ENCODE data around the gene TSPYL2.

TSPYL2 gene

DNA sequence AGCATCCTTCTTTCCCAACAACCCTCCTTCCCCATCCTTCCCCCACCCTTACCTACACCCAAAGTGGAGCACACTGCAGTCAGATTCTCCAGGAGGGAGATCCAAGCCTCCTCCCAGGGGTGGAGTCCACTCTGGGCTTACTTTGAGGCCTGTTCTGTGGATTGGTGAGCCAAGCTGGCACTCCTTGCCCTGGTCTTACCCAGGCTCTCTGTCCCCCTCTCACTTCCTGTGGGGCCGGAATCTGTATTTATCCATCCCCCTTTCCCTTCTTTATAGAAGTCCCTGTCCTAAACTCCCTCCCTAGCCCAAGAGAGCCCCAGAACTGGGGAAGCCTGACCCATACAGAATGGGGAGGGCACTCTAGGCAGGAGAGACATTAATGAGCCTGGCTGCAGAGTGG is 3.2 kb upstream of the TSPYL2 start:
- TF ChIP-seq, protein P1, sequence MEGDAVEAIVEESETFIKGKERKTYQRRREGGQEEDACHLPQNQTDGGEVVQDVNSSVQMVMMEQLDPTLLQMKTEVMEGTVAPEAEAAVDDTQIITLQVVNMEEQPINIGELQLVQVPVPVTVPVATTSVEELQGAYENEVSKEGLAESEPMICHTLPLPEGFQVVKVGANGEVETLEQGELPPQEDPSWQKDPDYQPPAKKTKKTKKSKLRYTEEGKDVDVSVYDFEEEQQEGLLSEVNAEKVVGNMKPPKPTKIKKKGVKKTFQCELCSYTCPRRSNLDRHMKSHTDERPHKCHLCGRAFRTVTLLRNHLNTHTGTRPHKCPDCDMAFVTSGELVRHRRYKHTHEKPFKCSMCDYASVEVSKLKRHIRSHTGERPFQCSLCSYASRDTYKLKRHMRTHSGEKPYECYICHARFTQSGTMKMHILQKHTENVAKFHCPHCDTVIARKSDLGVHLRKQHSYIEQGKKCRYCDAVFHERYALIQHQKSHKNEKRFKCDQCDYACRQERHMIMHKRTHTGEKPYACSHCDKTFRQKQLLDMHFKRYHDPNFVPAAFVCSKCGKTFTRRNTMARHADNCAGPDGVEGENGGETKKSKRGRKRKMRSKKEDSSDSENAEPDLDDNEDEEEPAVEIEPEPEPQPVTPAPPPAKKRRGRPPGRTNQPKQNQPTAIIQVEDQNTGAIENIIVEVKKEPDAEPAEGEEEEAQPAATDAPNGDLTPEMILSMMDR (IDR thresholded peaks at IDR 0.05; ENCODE audit: low read depth, low read length, poor library complexity, severe bottlenecking) = no peak
- no peak for TF ChIP-seq EZH2phosphoT487 (IDR thresholded peaks at IDR 0.05; ENCODE audit: borderline replicate concordance, low read length)
- H3K9me3 ChIP-seq (ENCODE audit: control insufficient read depth, insufficient read depth, low read length) = no peaks in the 10 kb centered on the region
- no peak overlapping the region for H3K4me3 ChIP-seq (ENCODE audit: low read length)
- no peak overlapping the region for H3K27ac ChIP-seq (ENCODE audit: low read depth, low read length)
- no peaks in the 10 kb centered on the region for H3K27me3 ChIP-seq (ENCODE audit: control insufficient read depth, low read length)
- H3K79me2 ChIP-seq (ENCODE audit: control insufficient read depth, low read length) = peaks cover 17% of the 10 kb centered on the region
- no peaks in the 10 kb centered on the region for H3K9me2 ChIP-seq (replicated peaks; ENCODE audit: control insufficient read depth, low read length)
- peaks cover 8% of the 10 kb centered on the region; the same call in 1 of the 2 replicates for H3F3A ChIP-seq (ENCODE audit: control insufficient read depth, insufficient read depth)
- no peak overlapping the region for H3K4me2 ChIP-seq (ENCODE audit: low read length)
- peaks cover 14% of the 10 kb centered on the region for H3K4me1 ChIP-seq (ENCODE audit: control insufficient read depth, low read length)
- peaks cover 8% of the 10 kb centered on the region for H3K36me3 ChIP-seq (ENCODE audit: control insufficient read depth, low read length)
- 0 out of 2 replicates have a peak, but pooled peaks cover 4% of the 10 kb centered on the region for H4K20me1 ChIP-seq (ENCODE audit: control insufficient read depth, insufficient read depth, low read depth, low read length)

DNA sequence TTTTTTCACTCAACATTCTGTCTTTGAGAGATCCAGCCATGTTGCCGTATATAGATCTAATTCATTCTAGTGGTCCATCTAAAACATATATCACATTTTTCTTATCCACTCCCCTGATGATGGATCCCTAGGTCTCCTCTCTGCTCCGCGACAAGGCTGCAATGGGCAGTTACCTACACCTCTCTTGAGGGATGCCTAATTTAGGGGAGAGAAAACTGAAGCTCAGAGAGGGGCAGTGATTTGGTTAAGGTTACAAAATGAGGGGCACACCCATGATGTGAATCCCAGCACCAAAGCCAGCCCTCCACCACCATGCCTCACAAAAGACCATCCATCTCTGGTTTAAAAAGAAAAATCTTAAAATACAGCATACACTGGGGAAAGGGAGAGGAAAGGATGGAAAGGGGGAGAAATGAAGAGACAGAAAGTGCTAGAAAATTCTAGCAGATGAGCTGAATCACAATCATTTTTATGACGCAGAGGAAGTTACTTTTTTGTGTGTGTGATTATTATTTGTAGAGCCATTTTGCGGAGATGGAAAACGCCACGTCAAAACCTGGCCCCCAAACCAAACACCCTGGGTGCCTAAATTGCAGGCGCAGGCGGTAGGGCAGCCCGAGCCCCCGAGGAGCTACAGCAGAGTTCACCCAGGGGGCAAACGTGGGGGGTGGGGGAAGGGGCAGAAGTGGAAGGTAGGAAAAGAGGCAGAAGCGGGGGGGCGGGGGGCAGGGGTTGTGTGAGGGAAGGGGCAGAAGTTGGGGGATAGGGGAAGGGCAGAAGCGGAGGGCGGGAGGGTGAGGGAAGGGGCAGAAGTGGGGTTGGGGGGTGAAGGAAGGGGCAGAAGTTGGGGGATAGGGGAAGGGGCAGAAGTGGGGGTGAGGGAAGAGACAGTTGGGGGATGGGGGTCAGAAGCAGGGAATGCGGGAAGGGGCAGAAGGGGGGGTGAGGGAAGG is 1.3 kb upstream of the TSPYL2 start:
- 0 out of 2 replicates have a peak, but pooled peaks cover 4% of the 10 kb centered on the region for H4K20me1 ChIP-seq (ENCODE audit: control insufficient read depth, insufficient read depth, low read depth, low read length)
- 0 out of 2 replicates have a peak, but pooled peaks cover 6% of the 10 kb centered on the region for H3F3A ChIP-seq (ENCODE audit: control insufficient read depth, insufficient read depth)
- H3K79me2 ChIP-seq (ENCODE audit: control insufficient read depth, low read length) = peaks cover 23% of the 10 kb centered on the region
- no peak overlapping the region for H3K27ac ChIP-seq (ENCODE audit: low read depth, low read length)
- no peaks in the 10 kb centered on the region for H3K27me3 ChIP-seq (ENCODE audit: control insufficient read depth, low read length)
- no peaks in the 10 kb centered on the region for H3K9me2 ChIP-seq (replicated peaks; ENCODE audit: control insufficient read depth, low read length)
- no peak for TF ChIP-seq EZH2phosphoT487 (IDR thresholded peaks at IDR 0.05; ENCODE audit: borderline replicate concordance, low read length)
- TF ChIP-seq, protein P1 (IDR thresholded peaks at IDR 0.05; ENCODE audit: low read depth, low read length, poor library complexity, severe bottlenecking) = no peak
- H3K4me3 ChIP-seq (ENCODE audit: low read length) = no peak overlapping the region
- peaks cover 28% of the 10 kb centered on the region for H3K36me3 ChIP-seq (ENCODE audit: control insufficient read depth, low read length)
- H3K4me1 ChIP-seq (ENCODE audit: control insufficient read depth, low read length) = peaks cover 16% of the 10 kb centered on the region
- peak overlapping the region; percentile 41 for H3K4me2 ChIP-seq (ENCODE audit: low read length)
- no peaks in the 10 kb centered on the region for H3K9me3 ChIP-seq (ENCODE audit: control insufficient read depth, insufficient read depth, low read length)

DNA sequence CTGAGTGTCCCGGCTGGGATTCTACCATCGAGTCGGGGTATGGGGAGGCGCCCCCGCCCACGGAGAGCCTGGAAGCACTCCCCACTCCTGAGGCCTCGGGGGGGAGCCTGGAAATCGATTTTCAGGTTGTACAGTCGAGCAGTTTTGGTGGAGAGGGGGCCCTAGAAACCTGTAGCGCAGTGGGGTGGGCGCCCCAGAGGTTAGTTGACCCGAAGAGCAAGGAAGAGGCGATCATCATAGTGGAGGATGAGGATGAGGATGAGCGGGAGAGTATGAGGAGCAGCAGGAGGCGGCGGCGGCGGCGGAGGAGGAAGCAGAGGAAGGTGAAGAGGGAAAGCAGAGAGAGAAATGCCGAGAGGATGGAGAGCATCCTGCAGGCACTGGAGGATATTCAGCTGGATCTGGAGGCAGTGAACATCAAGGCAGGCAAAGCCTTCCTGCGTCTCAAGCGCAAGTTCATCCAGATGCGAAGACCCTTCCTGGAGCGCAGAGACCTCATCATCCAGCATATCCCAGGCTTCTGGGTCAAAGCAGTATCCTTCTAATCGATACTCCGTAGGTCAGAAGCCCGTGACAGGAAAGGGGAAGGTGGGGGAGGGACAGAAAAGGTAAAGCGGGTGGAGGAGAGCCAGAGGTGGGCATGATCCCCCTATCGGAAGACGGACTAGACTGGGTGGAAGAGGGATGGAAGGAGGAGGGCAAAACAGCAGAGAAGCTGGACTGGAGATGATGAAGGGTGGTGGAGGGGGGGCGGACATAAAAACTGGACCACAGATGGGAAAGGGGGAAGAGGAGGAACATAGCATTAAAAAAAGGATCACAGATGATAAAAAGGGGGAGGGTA is 828 bp downstream of the TSPYL2 start:
- Histone ChIP-seq H3K36me3 (ENCODE audit: control insufficient read depth, low read length) (peaks cover 44% of the 10 kb centered on the region), H3K79me2 (ENCODE audit: control insufficient read depth, low read length) (peaks cover 23% of the 10 kb centered on the region), H3F3A (ENCODE audit: control insufficient read depth, insufficient read depth) (0 out of 2 replicates have a peak, but pooled peaks cover 6% of the 10 kb centered on the region), H3K4me2 (ENCODE audit: low read length) (peak overlapping the region; percentile 81), H3K9me2 (replicated peaks; ENCODE audit: control insufficient read depth, low read length) (no peaks in the 10 kb centered on the region), H3K27ac (ENCODE audit: low read depth, low read length) (peak overlapping the region; percentile 38), H4K20me1 (ENCODE audit: control insufficient read depth, insufficient read depth, low read depth, low read length) (0 out of 2 replicates have a peak, but pooled peaks cover 4% of the 10 kb centered on the region), H3K4me1 (ENCODE audit: control insufficient read depth, low read length) (peaks cover 16% of the 10 kb centered on the region), H3K9me3 (ENCODE audit: control insufficient read depth, insufficient read depth, low read length) (no peaks in the 10 kb centered on the region), H3K27me3 (ENCODE audit: control insufficient read depth, low read length) (no peaks in the 10 kb centered on the region), H3K4me3 (ENCODE audit: low read length) (peak overlapping the region; percentile 92)
- TF ChIP-seq, protein P1 (IDR thresholded peaks at IDR 0.05; ENCODE audit: low read depth, low read length, poor library complexity, severe bottlenecking) = no peak
- no peak for TF ChIP-seq EZH2phosphoT487 (IDR thresholded peaks at IDR 0.05; ENCODE audit: borderline replicate concordance, low read length)
